GM12878 (cell line): Measurements from ENCODE around the gene ISL2.
"Not testable (repeated sequence)": the region's sequence is repeated elsewhere in the genome, so short reads cannot be mapped to it uniquely, and the experiment has no call there.

Experiments used
- EZH2 ChIP-seq: IDR thresholded peaks from 2 replicates; pipeline ENCODE4 v1.6.1; 2012; ENCODE audit warnings: low read depth, mild to moderate bottlenecking, control low read depth, inconsistent platforms, low read length, borderline replicate concordance; ENCODE audit not compliant: control insufficient read depth
- POLR2A ChIP-seq: IDR thresholded peaks from 2 replicates; pipeline ENCODE4 v1.6.1; 2011; ENCODE audit warnings: low read depth, mild to moderate bottlenecking, low read length
- TF ChIP-seq, protein P1 (sequence below), 3 experiments: IDR thresholded peaks in 2 of 3; conservative IDR thresholded peaks in 1 of 3; 2 replicates each; pipeline ENCODE4 v1.5.1; 2011; ENCODE audit warnings: low read depth in 3 of 3, low read length in 3 of 3, mild to moderate bottlenecking in 3 of 3, control low read depth in 2 of 3, moderate library complexity in 2 of 3, inconsistent platforms in 1 of 3, mixed read lengths in 1 of 3; ENCODE audit not compliant: control insufficient read depth in 2 of 3, insufficient read depth in 1 of 3; ENCODE audit errors: extremely low read depth in 1 of 3

DNA sequence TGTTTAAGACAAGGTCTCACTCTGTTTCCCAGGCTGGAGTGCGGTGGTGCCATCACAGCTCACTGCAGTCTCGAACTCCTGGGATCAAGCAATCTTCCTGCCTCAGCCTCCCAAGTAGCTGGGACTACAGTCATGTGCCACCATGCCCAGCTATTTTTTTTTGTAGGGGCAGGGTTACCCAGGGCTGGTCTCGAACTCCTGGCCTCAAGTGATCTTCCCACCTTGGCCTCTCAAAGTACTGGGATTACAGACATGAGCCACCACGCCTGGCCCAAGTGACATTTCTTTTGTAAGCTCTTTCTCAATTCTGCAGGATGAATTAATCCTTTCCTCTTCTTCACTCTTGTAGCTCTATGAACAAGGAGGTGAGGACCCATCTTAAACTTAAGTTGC lies 23.4 kb upstream of the ISL2 start:
- TF ChIP-seq, protein P1, sequence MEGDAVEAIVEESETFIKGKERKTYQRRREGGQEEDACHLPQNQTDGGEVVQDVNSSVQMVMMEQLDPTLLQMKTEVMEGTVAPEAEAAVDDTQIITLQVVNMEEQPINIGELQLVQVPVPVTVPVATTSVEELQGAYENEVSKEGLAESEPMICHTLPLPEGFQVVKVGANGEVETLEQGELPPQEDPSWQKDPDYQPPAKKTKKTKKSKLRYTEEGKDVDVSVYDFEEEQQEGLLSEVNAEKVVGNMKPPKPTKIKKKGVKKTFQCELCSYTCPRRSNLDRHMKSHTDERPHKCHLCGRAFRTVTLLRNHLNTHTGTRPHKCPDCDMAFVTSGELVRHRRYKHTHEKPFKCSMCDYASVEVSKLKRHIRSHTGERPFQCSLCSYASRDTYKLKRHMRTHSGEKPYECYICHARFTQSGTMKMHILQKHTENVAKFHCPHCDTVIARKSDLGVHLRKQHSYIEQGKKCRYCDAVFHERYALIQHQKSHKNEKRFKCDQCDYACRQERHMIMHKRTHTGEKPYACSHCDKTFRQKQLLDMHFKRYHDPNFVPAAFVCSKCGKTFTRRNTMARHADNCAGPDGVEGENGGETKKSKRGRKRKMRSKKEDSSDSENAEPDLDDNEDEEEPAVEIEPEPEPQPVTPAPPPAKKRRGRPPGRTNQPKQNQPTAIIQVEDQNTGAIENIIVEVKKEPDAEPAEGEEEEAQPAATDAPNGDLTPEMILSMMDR (IDR thresholded peaks at IDR 0.05 in 2 of 3, conservative IDR thresholded peaks at IDR 0.05 in 1 of 3; ENCODE audit: control insufficient read depth in 2 of 3, extremely low read depth in 1 of 3, insufficient read depth in 1 of 3, low read depth in 3 of 3, low read length in 3 of 3), result not testable (repeated sequence)
- not testable (repeated sequence) for TF ChIP-seq POLR2A, EZH2
